AG04449 (cell line): Measurements from ENCODE around the gene WDR86.

ENCODE experiments used
- CTCF ChIA-PET: fragments of 350-600 bp; formaldehyde crosslinking; extraction: SDS; loops from one replicate; lab custom pipeline; 2021; ENCODE audit warnings: antibody characterized with exemption; lab: Yijun Ruan, JAX
- POLR2A ChIA-PET: fragments of 400-600, 350-600 bp; formaldehyde crosslinking; extraction: SDS; loops from one replicate; lab custom pipeline; 2020; ENCODE audit warnings: antibody characterized with exemption, inconsistent platforms; lab: Yijun Ruan, JAX
- DNase-seq: peaks from one replicate; pipeline ENCODE4 v3.0.0-alpha.2; 2010; ENCODE audit warnings: low read depth, low spot score
- H3K4me3 ChIP-seq: 2 replicates; pipeline ENCODE4 v1.5.1; 2011; ENCODE audit warnings: low read depth, mild to moderate bottlenecking, control low read depth, low read length
- CTCF ChIP-seq: IDR thresholded peaks from one replicate; pipeline ENCODE4 v1.5.1; 2011; ENCODE audit warnings: mild to moderate bottlenecking, moderate library complexity, low read length, control low read depth, inconsistent platforms; ENCODE audit not compliant: insufficient read depth; ENCODE audit errors: missing control alignments

WDR86 gene

GRCh38 chr7:151406886-151407583 is 2.8 kb downstream of the WDR86 start:
- H3K4me3 ChIP-seq: no peak overlapping the region
- POLR2A ChIA-PET: no interaction called here
- DNase-seq: no peak
- TF ChIP-seq CTCF: no peak
- CTCF ChIA-PET: no interaction called here

GRCh38 chr7:151406051-151406875 is 3.6 kb downstream of the WDR86 start:
- CTCF ChIA-PET: no interaction called here
- no peak for TF ChIP-seq CTCF

GRCh38 chr7:151405588-151405987 is 4.2 kb downstream of the WDR86 start:
- ChIA-PET POLR2A (no interaction called here), CTCF (no interaction called here)
- no peak overlapping the region for H3K4me3 ChIP-seq
- no peak for TF ChIP-seq CTCF
- no peak for DNase-seq

More at GRCh38 chr7:151406051-151406875, 3.6 kb downstream of the WDR86 start:
- POLR2A ChIA-PET: no interaction called here
- DNase-seq: no peak
- no peak overlapping the region for H3K4me3 ChIP-seq

GRCh38 chr7:151405056-151405455 is 4.8 kb downstream of the WDR86 start:
- TF ChIP-seq CTCF: no peak
- H3K4me3 ChIP-seq: no peak overlapping the region
- no peak for DNase-seq
- ChIA-PET CTCF (interaction anchor here (0.6 kb wide), 1 partner anchor 36 kb away, joined by 4 read pairs; no protein-coding TSS in a partner anchor), POLR2A (no interaction called here)

- DNase-seq: no peak
- ChIA-PET CTCF (interaction anchor here (0.6 kb wide), 1 partner anchor 36 kb away, joined by 4 read pairs; no protein-coding TSS in a partner anchor), POLR2A (no interaction called here)
- TF ChIP-seq CTCF: no peak
- no peak overlapping the region for H3K4me3 ChIP-seq
These were observed 5.4 kb downstream of the WDR86 start for GRCh38 chr7:151404216-151405011.
